ENCODE data around the gene ARHGEF33.

Gene ARHGEF33

GRCh38 chr2:39017334-39017733 is 127.7 kb downstream of the ARHGEF33 start:
- no peak for DNase-seq (ENCODE audit: low read depth in 3 of 3)

GRCh38 chr2:39018638-39019037 is 129.0 kb downstream of the ARHGEF33 start:
- no peak for DNase-seq (ENCODE audit: low read depth in 3 of 3)

GRCh38 chr2:39020383-39020782 is 130.7 kb downstream of the ARHGEF33 start:
- DNase-seq (ENCODE audit: low read depth in 3 of 3), result no peak

GRCh38 chr2:39022642-39023235 is 133.1 kb downstream of the ARHGEF33 start:
- no peak for DNase-seq (ENCODE audit: low read depth in 3 of 3)

- DNase-seq (ENCODE audit: low read depth in 3 of 3), result no peak
Measured at GRCh38 chr2:39023649-39024048, 134.0 kb downstream of the ARHGEF33 start.

GRCh38 chr2:39024833-39025232 is 135.2 kb downstream of the ARHGEF33 start:
- no peak for DNase-seq (ENCODE audit: low read depth in 3 of 3)
